Fibroblast of the conjunctiva (primary cell): ENCODE data around the gene PPDPF.
"Not testable (repeated sequence)": the region's sequence is repeated elsewhere in the genome, so short reads cannot be mapped to it uniquely, and the experiment has no call there.

ENCODE experiments used
- DNase-seq: peaks from one replicate; pipeline ENCODE4 v3.0.0-alpha.2; 2010; ENCODE audit warnings: low read depth

PPDPF gene, protein sequence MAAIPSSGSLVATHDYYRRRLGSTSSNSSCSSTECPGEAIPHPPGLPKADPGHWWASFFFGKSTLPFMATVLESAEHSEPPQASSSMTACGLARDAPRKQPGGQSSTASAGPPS

GRCh38 chr20:63520504-63520933 lies at the start of gene PPDPF:
PPDPF (plus strand) TSS chr20:63520765; CDS start chr20:63521309, 544 bp downstream.
- DNase-seq = peak; percentile 52

GRCh38 chr20:63471002-63471716 lies 49.4 kb upstream of the PPDPF start:
- DNase-seq = no peak

DNA sequence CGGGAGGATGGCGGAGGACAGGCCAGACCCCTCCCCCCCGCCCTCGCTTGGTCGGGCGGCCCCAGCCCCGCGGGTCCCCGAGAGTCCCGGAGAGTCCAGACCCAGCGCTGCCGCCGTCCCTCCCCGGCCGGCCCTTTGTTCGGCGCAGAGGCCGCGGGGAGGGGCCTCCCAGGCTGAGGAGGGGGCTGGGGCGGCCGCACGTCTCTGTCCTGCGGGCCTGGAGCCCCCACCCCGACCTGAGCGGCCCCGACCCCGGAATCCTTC lies 48.9 kb upstream of the PPDPF start:
- no peak for DNase-seq

- DNase-seq = no peak
Observed at GRCh38 chr20:63471981-63472831, 48.4 kb upstream of the PPDPF start, which contains the start of gene KCNQ2. KCNQ2 (minus strand) TSS chr20:63472655; CDS start chr20:63472463, 192 bp downstream.

GRCh38 chr20:63472862-63473390 lies 47.6 kb upstream of the PPDPF start:
- DNase-seq = no peak

DNA sequence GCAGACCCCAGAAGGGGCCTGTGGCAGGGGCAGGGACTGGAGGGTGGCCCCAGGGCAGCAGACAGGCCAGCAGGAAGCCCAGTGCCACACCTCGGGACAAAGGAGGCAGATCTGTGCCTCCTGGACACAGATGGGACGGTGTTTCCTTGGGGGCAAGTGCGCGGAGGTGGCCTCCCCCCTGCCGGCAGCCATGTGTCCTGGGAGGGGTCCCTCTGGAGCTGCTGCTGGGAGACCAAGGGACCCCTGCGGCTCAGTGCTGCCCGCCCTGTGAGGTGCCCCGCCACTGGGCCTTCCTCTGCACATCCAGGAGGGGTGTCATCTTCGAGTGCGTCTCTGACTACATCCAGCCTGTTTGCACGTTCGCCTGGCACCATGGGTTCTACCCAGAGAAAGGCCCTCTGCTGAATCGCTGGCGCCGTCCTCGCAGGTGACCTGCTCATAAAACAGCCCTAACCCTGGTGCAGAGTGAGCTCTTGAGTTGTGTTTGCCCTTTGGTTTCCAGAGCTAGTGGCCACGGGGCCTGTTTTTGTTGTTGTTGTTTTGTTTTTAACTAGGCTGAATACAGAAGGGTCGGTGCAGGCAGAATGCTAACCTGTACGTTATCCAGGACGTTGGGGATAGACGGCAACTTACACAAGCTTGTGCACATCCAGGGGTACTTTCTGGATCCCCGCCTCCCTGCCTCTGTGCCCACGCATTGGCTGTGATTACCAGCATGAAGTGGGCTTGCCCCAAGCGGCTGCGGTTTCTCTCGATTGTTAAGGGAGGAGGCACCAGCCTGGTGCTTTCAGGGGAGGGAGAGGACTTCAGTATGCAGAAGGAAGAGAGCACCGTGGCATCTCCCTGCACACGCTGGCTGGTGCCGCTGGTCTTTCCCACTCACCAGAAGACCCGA lies 46.8 kb upstream of the PPDPF start:
- no peak for DNase-seq

GRCh38 chr20:63475209-63475608 lies 45.4 kb upstream of the PPDPF start:
- no peak for DNase-seq

DNA sequence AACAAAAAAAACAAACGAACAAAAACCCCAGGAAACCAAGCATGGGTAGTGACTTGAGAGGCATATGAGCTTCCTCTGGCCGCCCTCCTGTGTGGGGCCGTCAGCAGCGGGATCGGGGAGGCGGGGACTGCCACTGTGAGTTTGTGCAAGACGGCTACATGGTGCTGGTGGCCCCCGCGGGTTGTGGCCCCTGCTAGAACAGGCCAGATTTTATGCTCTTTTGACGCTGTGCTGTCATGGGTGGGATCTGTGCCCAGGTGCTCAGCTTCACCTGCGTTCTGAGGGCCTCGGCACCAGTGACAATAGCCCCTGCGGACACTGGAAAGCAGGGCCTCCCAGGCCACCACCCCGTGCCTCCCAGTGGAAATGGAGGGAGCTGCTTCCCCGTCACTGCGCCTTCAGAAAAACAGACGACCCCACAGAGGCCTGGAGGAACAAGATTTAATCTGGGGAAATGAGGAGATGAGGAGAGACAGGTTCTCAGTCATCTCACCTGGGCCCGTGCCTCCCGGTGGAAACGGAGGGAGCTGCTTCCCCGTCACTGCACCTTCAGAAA lies 43.4 kb upstream of the PPDPF start:
- no peak for DNase-seq

GRCh38 chr20:63477944-63478343 lies 42.6 kb upstream of the PPDPF start:
- no peak for DNase-seq

DNA sequence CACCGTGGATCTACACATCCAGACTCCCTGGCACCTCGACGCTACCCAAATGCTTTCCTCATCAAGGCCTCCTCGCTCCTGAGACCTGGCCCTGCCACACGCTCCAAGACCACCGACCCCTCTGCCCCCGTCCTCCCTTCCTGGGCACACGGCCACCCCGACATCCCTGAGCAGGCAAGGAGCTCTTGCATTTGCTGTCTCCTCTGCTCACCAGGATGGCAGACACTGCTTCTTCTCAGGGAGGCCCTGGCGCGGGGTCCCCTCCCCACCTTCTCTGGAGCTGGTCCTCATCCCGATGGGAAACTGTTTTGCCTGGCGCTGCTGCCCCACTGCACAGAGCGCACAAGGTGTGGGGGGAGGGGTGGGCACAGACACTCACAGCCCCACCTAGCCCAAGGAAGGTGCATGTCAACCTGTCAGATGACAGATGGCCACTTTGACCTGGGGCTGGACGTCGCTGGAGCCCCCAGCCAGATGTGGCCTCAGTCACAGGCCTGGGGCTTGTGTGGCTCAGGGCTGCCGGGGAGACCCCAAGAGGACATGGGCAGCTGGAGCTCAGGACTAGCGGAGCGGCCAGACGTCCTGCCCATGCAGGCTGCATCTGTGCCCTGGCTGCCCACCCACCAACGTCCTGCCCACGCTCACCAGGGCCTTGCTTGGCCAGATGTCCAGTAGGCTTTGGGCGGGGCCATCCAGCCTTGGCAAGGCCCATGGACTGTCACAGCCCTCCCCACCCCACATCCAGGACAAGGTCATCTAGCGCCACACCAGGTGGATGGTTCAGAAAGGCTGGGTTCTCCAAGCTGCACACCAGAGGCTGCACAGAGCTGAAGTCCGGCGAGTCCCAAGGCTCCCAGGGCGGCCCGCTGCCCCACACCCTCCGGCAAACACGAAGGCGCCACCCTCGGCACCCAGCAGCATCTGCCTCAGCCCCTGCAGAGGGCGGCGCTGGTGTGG lies 41.9 kb upstream of the PPDPF start:
- no peak for DNase-seq

DNA sequence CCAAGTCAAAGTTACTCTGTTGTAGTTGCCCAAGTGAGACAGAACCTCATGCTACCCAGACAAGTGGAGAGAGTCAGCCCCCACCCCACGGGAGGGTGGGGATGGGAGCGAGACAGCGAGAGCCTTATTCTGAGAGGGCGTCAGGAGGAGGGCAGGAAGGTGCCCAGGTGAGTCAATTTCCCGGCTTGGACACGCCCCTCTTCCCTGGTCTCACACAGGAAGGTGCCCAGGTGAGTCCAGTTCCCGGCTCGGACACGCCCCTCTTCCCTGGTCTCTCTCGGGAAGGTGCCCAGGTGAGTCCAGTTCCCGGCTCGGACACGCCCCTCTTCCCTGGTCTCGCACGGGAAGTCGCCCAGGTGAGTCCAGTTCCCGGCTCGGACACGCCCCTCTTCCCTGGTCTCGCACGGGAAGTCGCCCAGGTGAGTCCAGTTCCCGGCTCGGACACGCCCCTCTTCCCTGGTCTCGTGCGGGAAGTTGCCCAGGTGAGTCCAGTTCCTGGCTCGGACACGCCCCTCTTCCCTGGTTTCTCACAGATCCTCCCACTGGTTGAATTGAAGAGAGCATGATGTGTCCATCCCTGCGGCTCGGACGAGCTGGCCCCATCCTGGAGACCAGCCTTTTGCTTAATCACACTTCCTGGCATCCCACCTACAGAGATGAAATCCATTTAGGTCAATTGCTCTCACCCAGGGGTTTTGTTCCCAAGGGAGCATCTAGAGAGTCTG lies 40.7 kb upstream of the PPDPF start:
- not testable (repeated sequence) for DNase-seq

- no peak for DNase-seq
Observed at GRCh38 chr20:63481503-63481902, 39.1 kb upstream of the PPDPF start.

DNA sequence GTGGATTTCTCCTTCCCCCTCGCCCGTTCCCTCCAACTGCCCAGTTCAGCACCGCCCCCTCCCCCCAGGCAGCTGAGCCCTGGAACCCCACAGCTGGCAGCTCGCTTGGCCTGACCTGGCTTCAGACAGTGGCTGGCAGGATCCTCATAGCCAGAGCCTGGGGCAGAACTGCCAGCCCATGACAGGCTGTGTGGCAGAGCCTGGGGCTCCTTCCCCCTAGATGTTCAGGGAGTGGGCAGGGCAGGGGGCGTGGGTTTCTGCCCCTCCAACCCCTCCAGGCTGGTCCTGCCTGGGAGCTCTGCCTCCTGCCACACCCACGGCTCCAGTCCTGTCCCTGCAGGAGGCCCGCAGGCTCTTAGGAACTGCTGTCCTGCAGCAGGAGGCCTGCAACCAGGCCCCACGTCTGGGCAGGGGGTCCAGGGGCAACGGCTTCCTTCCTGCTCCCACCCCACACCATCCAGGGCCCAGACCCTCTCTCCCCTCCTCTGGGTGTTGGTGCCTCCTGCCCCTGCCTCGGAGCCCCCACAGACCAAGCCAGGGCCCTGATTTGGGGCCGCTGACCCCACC lies 38.5 kb upstream of the PPDPF start:
- no peak for DNase-seq

- no peak for DNase-seq
Observed at GRCh38 chr20:63483834-63484233, 36.7 kb upstream of the PPDPF start.

- DNase-seq = no peak
Observed at GRCh38 chr20:63484236-63484635, 36.3 kb upstream of the PPDPF start.

GRCh38 chr20:63484651-63485403 lies 35.7 kb upstream of the PPDPF start:
- DNase-seq = no peak

DNA sequence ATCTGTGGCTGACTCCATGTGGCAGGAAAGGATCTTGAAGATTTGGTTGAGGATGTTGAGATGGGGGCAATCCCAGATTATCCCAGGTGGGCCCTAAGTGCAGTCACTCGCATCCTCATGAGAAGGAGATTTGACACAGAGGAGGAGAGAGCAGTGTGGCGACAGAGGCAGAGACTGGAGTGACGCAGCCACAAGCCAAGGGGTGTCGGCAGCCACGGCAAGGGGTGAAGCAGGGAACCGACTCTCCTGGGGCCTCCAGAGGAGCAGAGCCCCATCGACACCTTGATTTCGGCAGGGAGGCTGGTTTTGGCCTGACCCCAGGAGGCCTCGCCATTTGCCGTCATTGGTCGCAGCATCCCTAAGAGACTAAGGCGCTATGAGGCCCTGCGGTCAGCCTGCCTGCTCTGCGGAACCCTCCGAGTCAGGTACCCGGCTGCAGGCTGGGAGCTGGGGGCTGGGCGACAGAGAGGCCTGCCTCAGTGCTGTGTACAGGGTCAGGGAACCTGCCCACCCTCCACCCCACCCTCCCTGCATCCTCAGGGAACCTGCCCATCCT lies 34.2 kb upstream of the PPDPF start:
- DNase-seq = no peak

- DNase-seq = no peak
Observed at GRCh38 chr20:63487116-63487764, 33.3 kb upstream of the PPDPF start.
